Thyroid gland (tissue), 4 donors: ENCODE data around the gene ZNF487.

Source experiments
- CTCF ChIP-seq, 6 experiments: fragments of 200-600 bp in 3 of 6; fragments of 450-650 bp in 3 of 6; sonication (generic) in 3 of 6; IDR thresholded peaks; one replicate each; pipeline ENCODE4 v1.5.1; 2016 to 2019; ENCODE audit warnings: antibody characterized with exemption in 6 of 6, mild to moderate bottlenecking in 2 of 6, inconsistent platforms in 1 of 6, moderate library complexity in 1 of 6
- POLR2A ChIP-seq, 2 donors: fragments of 450-650 bp; IDR thresholded peaks; one replicate each; pipeline ENCODE4 v1.6.1; 2017; ENCODE audit warnings: antibody characterized with exemption in 2 of 2, mild to moderate bottlenecking in 2 of 2, moderate library complexity in 1 of 2

GRCh38 chr10:43471146-43471545, 34.2 kb downstream of the ZNF487 start:
- TF ChIP-seq CTCF (IDR thresholded peaks at IDR 0.05) (no peak), POLR2A (IDR thresholded peaks at IDR 0.05) (no peak)
